Ammon's horn (tissue), 1 donor: Measurements from ENCODE around the gene MAP7D1.
"Not testable (repeated sequence)": the region's sequence is repeated elsewhere in the genome, so short reads cannot be mapped to it uniquely, and the experiment has no call there.

Experiments used
- DNase-seq: peaks from one replicate; pipeline ENCODE4 v3.0.0-alpha.2; 2016; ENCODE audit warnings: low spot score

MAP7D1 gene

DNA sequence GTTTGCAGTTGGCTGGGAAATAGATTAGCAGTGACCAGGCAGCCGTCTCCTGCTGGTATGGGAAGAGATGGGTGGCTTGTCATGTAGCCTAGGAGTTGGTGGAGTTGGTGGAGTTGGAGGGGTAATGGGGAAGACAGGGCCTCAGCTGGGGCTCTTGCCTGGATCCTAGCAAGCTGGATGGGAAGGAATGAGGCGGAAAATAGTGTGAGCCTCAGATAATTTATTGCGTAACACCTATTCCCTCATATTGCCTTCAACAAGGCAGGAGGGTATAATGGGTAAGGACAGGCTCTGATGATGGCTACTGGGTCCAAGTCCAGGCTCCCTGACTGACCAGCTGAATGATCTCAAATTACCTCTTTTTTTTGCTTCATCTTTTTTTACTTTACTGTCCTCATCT lies 12.6 kb downstream of the MAP7D1 start:
- DNase-seq: no peak

DNA sequence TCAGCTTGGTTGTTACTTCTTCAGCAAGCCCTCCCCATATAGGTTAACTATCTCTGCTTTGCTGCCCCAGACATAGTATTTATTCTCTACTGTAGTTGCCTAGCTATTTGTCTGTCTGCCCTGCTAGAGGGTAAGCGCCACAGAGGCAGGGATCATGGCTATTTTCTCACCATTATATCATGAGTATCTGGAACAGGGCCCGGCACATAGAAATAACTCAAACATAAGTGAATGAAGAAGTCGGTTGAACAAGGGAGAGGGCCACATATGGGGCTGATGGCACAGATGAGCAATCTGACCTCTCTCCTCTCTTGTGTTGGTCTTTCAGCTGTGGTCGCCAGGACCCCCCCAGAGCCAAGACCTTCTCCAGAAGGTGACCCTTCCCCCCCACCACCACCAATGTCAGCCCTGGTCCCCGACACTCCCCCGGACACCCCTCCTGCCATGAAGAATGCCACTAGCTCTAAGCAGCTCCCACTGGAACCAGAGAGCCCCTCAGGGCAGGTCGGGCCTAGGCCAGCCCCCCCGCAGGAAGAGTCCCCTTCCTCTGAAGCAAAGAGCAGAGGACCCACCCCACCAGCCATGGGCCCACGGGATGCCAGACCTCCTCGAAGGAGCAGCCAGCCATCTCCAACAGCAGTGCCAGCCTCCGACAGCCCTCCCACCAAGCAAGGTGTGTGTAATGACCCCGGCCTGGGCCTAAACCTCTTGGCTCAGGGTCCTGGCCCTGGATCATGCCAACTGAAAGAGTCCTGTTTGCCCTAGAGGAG lies 14.9 kb downstream of the MAP7D1 start:
- no peak for DNase-seq

DNA sequence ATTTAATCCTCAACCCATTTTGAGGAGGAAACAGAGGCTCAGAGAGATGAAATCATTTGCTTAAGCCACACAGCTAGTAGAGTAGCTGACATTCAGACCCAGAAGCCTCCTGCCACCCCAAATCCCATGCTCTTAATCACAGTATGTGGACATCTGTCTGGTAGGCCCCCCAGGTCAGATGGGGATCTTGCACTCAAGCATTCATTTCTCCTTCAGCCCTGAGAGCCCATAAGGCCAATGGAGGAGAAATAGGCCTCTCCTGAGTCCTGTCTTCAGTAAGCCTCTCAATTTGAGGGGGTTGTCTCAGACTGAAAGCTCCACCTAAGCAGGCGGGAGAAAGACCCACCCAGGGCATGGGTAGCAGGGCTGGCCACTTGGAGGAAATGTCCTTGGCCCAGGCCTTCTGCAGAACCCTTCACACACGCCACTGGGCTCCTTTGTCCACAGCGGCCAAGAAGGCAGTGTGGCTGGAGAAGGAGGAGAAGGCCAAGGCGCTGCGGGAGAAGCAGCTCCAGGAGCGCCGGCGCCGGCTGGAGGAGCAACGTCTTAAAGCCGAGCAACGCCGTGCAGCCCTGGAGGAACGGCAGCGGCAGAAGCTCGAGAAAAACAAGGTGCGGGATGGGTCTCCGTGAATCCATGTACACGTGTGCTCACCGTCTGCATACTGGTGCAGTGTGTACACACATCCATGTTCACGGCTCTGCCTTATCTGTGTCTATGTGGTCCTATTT lies 16.2 kb downstream of the MAP7D1 start:
- DNase-seq: no peak

DNA sequence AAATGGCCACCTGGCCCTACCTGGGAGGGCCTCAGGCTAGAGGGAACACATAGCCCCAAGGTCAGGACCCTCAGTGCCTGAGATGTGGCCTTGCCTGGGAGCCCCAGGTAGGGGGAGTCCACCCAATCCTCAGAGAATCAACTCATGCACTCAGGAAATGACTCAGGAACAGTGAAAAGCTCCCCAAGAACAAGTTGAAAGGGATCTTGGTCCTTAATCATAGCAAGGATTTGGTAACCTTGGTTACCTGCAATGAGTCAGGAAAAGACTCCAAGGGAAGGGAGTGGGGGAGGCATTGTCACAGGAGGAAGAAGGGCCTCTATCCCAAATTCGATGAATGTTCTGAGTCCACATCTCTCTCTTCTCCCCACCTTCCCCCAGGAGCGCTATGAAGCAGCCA lies 17.0 kb downstream of the MAP7D1 start:
- no peak for DNase-seq

DNA sequence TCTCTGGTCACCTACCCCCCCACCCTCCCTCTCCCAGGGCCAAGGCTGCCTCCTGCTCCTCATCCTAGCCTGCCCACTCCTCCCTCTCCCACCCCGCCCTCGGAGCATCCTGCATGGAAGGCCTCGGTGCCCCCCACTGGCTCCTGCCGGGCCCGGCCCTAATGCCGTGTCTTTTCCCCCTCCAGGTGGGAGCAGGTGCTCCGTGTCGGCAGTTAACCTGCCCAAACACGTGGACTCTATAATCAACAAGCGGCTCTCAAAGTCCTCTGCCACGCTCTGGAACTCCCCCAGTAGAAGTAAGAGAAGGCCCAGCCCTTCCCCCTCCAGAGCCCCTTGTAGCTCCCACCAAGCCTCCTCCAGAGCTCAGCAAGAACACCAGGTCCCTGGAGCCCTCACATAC lies 18.8 kb downstream of the MAP7D1 start:
- no peak for DNase-seq

DNA sequence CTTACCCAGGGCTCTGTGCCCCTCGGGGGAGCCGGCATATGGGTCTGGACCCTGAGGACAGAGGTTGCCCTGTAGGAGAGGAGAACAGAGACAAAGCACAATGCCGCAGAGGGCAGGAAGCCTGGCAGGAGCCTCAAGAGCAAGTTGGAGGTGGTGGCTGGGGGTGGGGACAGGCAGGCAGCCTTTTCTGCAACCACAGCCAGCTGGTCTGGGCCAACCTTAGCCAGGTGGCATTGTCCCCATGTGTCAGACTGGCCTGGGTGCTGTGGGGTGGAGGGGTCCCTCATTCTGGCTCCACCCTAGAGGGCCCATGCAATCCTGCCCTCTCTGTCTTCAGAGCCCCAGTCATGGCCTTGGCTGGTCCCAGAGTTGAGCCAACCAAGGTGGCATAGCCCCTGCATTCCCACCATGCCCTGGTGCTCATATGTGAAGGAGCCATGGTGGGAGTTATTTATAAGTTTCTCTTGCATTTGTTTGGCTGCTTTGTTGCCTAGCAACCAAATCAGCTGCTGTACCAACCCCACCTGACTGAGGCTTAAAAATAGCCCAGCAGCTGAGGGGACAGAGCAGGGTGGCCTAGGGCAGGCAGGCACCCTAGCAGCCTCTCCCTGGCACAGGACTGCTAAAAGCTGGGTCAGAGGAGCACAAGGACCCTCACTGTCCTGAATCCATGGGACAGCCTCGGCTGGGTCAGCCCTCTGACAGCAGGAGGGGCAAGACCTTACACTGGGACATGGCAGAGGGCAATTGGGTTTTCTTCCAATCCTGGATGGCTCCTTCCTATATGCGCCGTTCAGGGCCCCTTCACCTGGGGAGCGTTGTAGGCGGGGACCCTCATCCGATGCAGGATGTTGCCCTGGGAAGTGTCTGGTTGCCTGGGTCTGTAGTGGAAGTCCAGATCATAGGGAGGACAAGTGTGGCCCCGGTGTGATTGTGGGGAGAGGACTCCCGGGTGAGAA lies 19.5 kb downstream of the MAP7D1 start:
- DNase-seq: no peak

DNA sequence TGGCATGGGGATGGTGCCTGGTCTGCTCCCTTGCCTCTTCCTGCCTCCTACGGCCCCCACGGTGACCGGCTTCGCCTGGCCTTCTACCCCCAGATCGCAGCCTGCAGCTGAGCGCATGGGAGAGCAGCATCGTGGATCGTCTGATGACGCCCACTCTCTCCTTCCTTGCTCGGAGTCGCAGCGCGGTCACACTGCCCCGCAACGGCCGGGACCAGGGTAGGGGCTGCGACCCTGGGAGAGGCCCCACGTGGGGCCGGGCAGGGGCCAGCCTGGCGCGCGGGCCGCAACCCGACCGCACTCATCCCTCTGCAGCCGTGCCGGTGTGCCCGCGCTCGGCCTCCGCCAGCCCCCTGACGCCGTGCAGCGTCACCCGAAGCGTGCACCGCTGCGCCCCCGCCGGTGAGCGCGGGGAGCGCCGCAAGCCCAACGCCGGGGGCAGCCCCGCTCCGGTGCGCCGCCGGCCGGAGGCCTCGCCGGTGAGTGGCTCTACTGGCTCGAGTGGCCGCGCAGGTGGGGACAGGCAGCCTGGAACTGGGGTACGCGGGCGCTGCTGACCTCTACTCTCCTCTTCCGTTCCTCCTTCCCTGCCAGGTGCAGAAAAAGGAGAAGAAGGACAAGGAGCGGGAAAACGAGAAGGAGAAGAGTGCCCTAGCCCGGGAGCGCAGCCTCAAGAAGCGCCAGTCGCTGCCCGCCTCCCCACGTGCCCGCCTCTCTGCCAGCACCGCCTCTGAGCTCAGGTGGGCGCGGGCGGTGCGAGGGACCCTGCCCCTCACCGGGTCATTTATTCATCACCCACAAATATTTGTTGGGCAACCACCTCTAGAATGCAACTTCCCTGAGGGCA lies 20.4 kb downstream of the MAP7D1 start:
- DNase-seq: no peak

DNA sequence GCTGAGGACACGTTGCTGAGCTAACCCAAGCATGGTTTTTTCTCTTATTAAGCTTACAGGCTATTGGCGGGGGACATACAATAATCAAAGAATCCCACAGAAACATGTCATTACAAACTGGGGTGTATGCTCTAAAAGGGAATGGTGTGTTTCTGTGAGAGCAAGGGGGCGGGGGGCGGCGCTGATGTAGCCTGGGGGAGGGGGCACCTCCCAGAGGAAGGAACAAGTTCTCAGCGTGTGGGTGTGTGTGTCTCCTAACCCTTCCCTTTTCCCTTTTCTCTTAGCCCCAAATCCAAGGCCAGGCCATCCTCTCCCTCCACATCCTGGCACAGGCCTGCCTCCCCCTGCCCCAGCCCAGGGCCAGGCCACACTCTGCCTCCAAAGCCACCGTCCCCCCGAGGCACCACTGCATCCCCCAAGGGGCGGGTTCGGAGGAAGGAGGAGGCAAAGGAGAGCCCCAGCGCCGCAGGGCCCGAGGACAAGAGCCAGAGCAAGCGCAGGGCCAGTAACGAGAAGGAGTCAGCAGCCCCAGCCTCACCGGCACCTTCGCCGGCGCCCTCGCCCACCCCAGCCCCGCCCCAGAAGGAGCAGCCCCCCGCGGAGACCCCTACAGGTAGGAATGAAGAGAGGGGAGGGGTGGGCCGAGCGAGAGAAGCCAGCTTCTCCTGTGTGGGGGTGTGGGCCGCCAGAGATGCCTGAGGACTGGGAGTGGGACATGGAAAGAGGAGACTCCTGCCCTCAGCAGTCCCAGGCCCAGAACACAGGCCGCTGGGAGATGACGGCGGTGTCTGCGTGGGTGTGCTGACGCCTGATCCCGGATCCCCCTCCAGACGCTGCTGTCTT lies 21.9 kb downstream of the MAP7D1 start:
- no peak for DNase-seq

DNA sequence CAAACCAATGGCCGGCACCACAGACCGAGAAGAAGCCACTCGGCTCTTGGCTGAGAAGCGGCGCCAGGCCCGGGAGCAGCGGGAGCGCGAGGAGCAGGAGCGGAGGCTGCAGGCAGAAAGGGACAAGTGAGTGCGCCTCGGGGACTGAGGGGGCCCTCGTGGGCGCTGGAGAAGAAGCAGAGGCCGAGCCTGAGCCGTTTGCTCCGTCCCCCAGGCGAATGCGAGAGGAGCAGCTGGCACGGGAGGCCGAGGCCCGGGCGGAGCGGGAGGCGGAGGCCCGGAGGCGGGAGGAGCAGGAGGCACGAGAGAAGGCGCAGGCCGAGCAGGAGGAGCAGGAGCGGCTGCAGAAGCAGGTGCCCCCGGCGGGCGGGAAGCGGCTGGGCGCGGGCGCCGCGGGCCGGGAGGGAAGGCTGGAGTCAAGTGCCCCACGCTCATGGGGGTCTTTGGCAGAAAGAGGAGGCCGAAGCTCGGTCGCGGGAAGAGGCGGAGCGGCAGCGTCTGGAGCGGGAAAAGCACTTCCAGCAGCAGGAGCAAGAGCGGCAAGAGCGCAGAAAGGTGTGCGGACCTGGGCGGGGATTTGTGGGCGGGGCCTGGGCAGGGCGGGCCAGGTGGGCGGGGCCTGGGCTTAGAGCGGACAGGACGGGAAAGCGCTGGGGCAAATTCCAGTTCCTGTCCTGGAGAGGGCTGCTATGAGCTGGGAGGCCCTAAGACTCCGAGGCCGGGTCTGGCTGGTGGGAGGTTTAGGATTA lies 22.7 kb downstream of the MAP7D1 start:
- no peak for DNase-seq

DNA sequence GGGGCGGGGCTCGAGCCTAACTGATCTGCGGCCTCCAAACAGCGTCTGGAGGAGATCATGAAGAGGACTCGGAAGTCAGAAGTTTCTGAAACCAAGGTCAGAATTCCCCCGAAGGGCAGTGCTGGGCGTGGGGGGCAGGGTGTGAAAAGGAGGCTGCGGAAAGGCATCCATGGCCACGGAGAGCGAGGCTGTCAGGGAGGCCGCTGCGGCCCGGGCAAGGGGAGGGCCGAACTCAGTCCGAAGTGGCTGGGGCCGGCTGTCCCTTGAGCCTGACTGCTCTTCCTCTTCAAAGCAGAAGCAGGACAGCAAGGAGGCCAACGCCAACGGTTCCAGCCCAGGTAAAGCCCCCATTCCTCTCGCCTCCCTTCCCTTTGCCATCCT lies 23.2 kb downstream of the MAP7D1 start:
- DNase-seq: no peak

DNA sequence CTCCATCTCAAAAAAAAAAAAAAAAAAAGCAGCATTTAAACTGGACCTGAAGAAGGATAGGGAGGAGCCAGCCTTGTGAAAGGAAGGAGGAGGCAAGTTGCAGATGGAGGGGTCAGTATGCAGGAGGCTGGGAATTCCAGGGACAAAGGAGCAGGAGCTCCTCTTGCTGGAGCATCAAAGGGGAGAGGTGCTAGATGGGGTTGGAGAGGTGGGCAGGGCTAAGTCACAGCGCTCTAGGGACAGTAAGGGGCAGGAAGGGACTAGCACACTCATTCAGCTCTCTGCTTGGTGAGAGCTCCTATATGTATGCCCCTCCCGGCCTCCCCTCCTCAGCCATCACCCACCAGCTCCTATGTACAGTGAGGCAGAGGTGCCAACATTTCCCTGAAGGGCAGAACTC lies 26.8 kb downstream of the MAP7D1 start:
- DNase-seq: no peak

DNA sequence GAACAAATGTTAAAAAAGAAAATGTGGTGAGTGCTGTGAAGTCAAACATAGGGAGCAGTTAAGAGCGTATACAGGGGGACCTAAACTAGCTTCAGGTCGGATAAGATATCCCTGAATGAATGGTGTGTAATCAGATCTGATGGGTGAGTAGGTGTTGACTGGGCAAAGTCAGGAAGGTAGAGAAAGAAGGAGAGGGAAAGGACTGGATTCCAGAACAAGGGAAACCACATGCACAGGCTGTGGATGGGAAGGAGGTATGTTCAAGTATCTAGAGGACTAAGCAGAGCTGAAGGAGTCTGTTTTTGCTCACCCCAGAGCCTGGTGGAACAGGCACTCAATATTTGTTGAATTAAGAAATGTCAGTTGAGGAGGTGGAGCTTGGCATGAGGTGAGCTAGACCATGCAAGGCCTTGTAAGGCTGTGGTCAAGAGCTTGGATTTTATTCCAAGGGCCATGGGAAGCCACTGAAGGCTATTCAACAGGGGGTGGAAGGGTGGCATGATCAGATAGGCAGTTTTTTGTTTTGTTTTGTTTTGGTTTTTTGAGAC lies 27.4 kb downstream of the MAP7D1 start:
- no peak for DNase-seq

DNA sequence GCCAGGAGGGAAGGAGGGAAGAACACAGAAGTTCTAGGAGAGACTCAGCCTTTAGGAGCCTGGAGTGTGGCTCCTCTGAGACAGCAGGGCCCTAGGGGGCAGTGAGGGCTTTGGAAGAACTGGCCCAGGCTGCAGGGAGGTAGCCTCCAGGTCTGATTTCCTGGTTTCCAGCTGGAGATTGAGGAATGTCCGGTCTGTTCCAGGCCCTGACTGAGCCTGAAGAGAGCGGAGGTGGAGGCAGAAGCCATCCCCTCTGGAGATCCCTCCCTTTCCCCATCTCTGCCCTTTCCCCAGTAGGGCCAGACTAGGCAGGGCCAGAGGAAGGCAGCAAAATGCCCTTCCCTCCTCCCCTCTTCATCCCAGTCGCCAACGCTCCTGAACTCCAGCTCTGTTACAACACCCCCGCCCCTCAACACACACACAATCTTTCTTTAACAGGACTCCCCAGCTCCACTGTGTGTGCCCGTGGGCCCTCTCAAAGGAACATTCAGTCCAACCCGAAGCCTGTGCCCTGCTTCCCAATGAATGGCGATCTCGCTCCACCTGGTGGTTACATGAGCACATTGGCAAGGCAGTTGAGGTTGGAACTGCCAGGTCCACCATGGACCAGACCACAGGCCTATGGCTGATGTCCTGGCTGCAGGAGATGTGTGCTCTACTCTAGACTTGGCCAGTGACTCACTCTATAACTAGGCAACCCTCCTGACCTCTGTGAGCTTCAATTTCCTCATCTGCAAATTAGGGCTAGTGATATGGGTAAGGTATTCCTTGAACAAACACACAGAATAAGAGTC lies 32.0 kb downstream of the MAP7D1 start:
- DNase-seq: peak; percentile 97

DNA sequence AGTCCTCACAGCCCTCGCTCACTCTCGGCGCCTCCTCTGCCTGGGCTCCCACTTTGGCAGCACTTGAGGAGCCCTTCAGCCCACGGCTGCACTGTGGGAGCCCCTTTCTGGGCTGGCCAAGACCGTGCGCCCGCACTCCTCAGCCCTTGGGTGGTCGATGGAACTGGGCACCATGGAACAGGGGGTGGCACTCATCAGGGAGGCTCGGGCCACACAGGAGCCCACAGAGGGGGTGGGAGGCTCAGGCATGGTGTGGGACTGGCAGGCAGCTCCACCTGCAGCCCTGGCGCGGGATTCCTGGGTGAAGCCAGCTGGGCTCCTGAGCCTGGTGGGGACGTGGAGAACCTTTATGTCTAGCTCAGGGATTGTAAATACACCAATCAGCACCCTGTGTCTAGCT lies 40.8 kb downstream of the MAP7D1 start:
- not testable (repeated sequence) for DNase-seq

DNA sequence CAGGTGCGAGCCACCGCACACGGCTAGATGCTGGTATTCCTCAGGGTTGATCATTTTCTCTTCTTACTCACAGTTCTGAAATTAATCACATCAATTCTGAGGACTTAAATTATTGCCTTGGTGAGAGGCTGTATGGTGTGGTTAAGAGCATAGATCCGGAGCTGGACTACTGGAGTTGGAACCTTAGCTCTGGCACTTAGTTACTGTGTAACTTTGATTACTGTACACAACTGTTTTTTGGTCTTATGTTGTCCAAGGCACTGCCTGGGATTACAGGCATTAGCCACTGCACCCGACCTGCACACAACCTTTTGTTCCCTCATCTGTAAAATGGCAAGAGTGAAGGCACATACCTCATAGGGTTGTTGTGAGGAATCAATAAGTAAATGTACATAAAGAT lies 42.7 kb downstream of the MAP7D1 start:
- no peak for DNase-seq

DNA sequence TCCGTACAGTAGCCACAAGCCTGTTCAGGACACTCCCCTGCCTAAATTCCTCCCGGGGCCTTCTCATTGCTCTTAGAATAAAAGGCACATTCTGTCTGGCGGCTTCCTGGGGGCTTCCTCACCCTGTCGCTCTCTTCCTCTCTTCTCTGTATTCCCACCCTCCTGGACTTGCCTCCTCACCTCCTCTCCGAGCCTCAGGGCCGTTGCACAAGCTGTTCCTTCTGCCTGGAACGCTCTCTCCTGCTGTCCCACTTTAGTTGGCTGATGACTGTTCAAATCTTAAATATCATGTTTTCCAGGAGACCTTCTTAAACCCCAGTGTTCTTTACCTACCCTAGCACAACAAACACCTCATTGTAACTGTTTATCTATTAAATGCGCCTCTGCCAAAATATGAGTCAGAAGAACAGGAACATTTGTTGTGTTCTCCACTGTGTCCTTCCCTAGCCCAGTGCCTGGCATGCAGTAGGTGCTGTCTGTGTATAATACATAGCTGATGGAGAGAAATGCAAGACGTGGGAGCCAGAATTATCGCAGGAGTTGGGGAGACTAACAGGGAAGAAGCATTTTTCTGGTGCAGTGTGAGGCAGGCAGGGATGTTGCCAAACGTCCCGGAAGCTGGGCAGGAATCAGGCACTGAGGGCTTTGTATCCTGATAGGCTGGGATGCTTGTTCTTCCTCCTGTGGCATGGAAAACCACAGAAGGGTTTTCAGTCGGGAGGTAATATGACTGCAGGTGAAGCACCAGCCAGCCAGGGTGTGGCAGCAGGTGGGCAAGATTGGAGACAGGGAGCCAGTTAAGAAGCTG lies 44.2 kb downstream of the MAP7D1 start:
- DNase-seq: peak; percentile 74

DNA sequence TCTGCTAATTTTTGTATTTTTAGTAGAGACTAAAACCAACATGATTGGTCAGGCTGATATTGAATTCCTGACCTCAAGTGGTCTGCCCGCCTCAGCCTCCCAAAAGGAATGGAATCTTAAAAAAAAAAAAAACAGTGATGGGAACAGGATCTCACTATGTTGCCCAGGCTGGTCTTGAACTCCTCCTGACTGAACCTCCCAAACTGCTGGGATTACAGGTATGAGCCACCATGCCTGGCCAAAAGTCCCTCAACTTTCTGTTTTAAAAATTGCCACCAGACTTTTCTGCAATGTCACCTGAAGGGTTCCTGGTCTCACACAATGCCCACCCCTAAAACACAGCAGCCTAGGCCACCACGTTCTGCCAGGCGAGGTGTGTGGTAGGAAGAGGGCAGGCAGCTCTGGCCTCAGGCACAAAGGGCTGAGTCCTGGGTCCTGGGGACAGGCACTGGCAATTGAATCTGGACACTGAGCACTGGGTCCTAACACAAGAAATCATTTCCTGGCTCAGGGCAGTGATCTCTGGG lies 47.1 kb downstream of the MAP7D1 start:
- DNase-seq: no peak
